ENCODE measurements around the gene ATP5PO. TPM values are rescaled to one million over a fixed set of nuclear protein-coding genes. Genes with fewer than 3 reads are reported as not detected.

ATP5PO gene
- total and polyA plus RNA-seq, 2 of the 8 experiments (the other 6 are each of a cell fraction or from before 2014, with no cell fraction given) = 251 to 267 TPM

- TF ChIP-seq USF2 (IDR thresholded peaks at IDR 0.05; ENCODE audit: low read length) = no peak
- no peak for TF ChIP-seq POLR2AphosphoS5 (IDR thresholded peaks at IDR 0.05; ENCODE audit: low read depth, low read length)
- no peak for TF ChIP-seq BRCA1 (IDR thresholded peaks at IDR 0.05; ENCODE audit: low read depth, low read length)
- 0 out of 2 replicates have a peak, but pooled peaks have one; percentile 41 for TF ChIP-seq GTF2F1 (IDR thresholded peaks at IDR 0.05; ENCODE audit: borderline replicate concordance, low read depth, low read length)
- no peak for TF ChIP-seq CBX5 (IDR thresholded peaks at IDR 0.05; ENCODE audit: low read depth, low read length)
- 0 out of 2 replicates have a peak, but pooled peaks have one; percentile 15 for TF ChIP-seq TEAD4 (IDR thresholded peaks at IDR 0.05; ENCODE audit: low read depth, low read length)
- no peak for TF ChIP-seq CHD1 (IDR thresholded peaks at IDR 0.05; ENCODE audit: low read depth, low read length)
- no peak for TF ChIP-seq JUN (IDR thresholded peaks at IDR 0.05; ENCODE audit: low read depth, low read length)
- TF ChIP-seq E2F6 (IDR thresholded peaks at IDR 0.05) = 0 out of 2 replicates have a peak, but pooled peaks have one; percentile 26
- no peak; the same call in 1 of the 2 replicates for TF ChIP-seq YY1 (IDR thresholded peaks at IDR 0.05; ENCODE audit: low read depth, low read length)
- TF ChIP-seq SUZ12 (IDR thresholded peaks at IDR 0.05; ENCODE audit: low read length) = no peak
- TF ChIP-seq HDAC2 (IDR thresholded peaks at IDR 0.05; ENCODE audit: borderline replicate concordance in 1 of 2, low read depth in 2 of 2, low read length in 2 of 2) = no peak
- TF ChIP-seq SAP30 (IDR thresholded peaks at IDR 0.05; ENCODE audit: insufficient read depth, insufficient replicate concordance, low read length) = no peak
- no peak for TF ChIP-seq ZNF274 (IDR thresholded peaks at IDR 0.05; ENCODE audit: borderline replicate concordance, extremely low read depth, low read length)
Observed at GRCh38 chr21:33924079-33924765, 8.6 kb upstream of the ATP5PO start (continued).
